ENCODE data around the gene POPDC2. TPM values are rescaled to one million over a fixed set of nuclear protein-coding genes. Genes with fewer than 3 reads are reported as not detected.

POPDC2 gene
- total and polyA plus RNA-seq, 2 of the 4 experiments (the other 2 are of a cell fraction) = under 0.01 to 0.29 TPM

- no peak overlapping the region for H3K14ac ChIP-seq (replicated peaks; ENCODE audit: low read depth, low read length)
- peaks cover 18% of the 10 kb centered on the region for H3K4me1 ChIP-seq (ENCODE audit: control insufficient read depth, insufficient read depth, low read length)
- H3K56ac ChIP-seq (ENCODE audit: extremely low read depth, insufficient read depth, low read length) = no peak overlapping the region
- no peak overlapping the region for H3K4me3 ChIP-seq (ENCODE audit: insufficient read depth, low read depth, low read length)
- BruUV-seq (replicated peaks) = no TSS peak
- H3K79me1 ChIP-seq (ENCODE audit: low read depth in 1 of 2, low read length in 2 of 2) = no peaks in the 10 kb centered on the region
- H2BK120ac ChIP-seq (ENCODE audit: low read depth, low read length) = no peak overlapping the region
- no peak overlapping the region for H3K9ac ChIP-seq (ENCODE audit: low read depth, low read length)
- no peak overlapping the region for H2BK5ac ChIP-seq (ENCODE audit: low read depth, low read length, poor library complexity, severe bottlenecking)
- no peak overlapping the region; the same call in 1 of the 2 replicates for H2BK20ac ChIP-seq (ENCODE audit: low read depth, low read length)
- H4K5ac ChIP-seq (ENCODE audit: low read depth, low read length) = no peak overlapping the region
- H3K36me3 ChIP-seq (ENCODE audit: control insufficient read depth, insufficient read depth, low read length) = no peaks in the 10 kb centered on the region
- no peak overlapping the region for H2AK5ac ChIP-seq (ENCODE audit: low read depth, low read length)
- no peak overlapping the region for H3K27ac ChIP-seq (ENCODE audit: insufficient read depth, low read length)
- H4K20me1 ChIP-seq (ENCODE audit: insufficient read depth, low read length) = no peaks in the 10 kb centered on the region
- H4K8ac ChIP-seq (ENCODE audit: low read depth in 2 of 2, low read length in 2 of 2) = no peak overlapping the region
- POLR2A ChIA-PET (ENCODE audit: unreplicated experiment) = no interaction called here
- H3K23ac ChIP-seq (ENCODE audit: low read depth, low read length) = no peak overlapping the region
- dilution Hi-C loops (cut with HindIII; ENCODE audit: low sequenced_read_pairs, unreplicated experiment) = no loop called here
- H4K91ac ChIP-seq (ENCODE audit: insufficient read depth, low read depth, low read length) = no peak overlapping the region
- WGBS, 2 experiments (ENCODE audit: extremely low coverage in 2 of 2, insufficient read length in 1 of 2) = no CpG with 5 or more reads among the region's 2 CpGs
- ATAC-seq (ENCODE audit: low read depth) (no peak), DNase-seq (no peak)
- H3K9me1 ChIP-seq (ENCODE audit: insufficient read depth, low read length) = peaks cover 11% of the 10 kb centered on the region
- H2AK9ac ChIP-seq (replicated peaks; ENCODE audit: low read depth, low read length, poor library complexity) = no peak overlapping the region
- no peak overlapping the region for H3K4me2 ChIP-seq (ENCODE audit: low read depth, low read length)
- no peak overlapping the region for H2BK15ac ChIP-seq (ENCODE audit: low read depth, low read length)
- no peak overlapping the region for H3K18ac ChIP-seq (ENCODE audit: low read depth, low read length)
- no peak for TF ChIP-seq FOS (IDR thresholded peaks at IDR 0.05; ENCODE audit: low read depth, low read length)
- no peak for TF ChIP-seq BHLHE40 (IDR thresholded peaks at IDR 0.05; ENCODE audit: low read depth, low read length)
- no peak for TF ChIP-seq CHD1 (IDR thresholded peaks at IDR 0.05; ENCODE audit: low read depth, low read length)
- TF ChIP-seq RFX5 (IDR thresholded peaks at IDR 0.05; ENCODE audit: low read depth, low read length) = no peak
- TF ChIP-seq RCOR1 (IDR thresholded peaks at IDR 0.05; ENCODE audit: insufficient replicate concordance, low read length) = no peak
- TF ChIP-seq NFE2L2 (IDR thresholded peaks at IDR 0.05; ENCODE audit: low read depth, low read length) = no peak
- TF ChIP-seq RAD21 (IDR thresholded peaks at IDR 0.05; ENCODE audit: low read length) = no peak
- TF ChIP-seq ELK1 (IDR thresholded peaks at IDR 0.05; ENCODE audit: borderline replicate concordance, low read depth, low read length) = no peak
- TF ChIP-seq MAFK (IDR thresholded peaks at IDR 0.05; ENCODE audit: low read depth, low read length) = no peak
- no peak for TF ChIP-seq CEBPB (IDR thresholded peaks at IDR 0.05; ENCODE audit: low read depth, low read length)
- no peak for TF ChIP-seq MAZ (IDR thresholded peaks at IDR 0.05; ENCODE audit: borderline replicate concordance, low read depth, low read length)
- no peak for TF ChIP-seq CTCF (conservative IDR thresholded peaks at IDR 0.05; ENCODE audit: low read depth, low read length)
- TF ChIP-seq USF2 (IDR thresholded peaks at IDR 0.05; ENCODE audit: low read depth, low read length) = no peak
- H3K9me3 ChIP-seq (ENCODE audit: control insufficient read depth, insufficient read depth, low read length) = no peaks in the 10 kb centered on the region
- in situ Hi-C loops (cut with MboI; ENCODE audit: low sequenced_read_pairs) = no loop called here
- intact Hi-C loops (cut with micrococcal nuclease) = no loop called here
- CTCF ChIA-PET = no interaction called here
- no peaks in the 10 kb centered on the region for H3K27me3 ChIP-seq (ENCODE audit: control insufficient read depth, insufficient read depth, low read length)
- no peak overlapping the region for H3K4ac ChIP-seq (ENCODE audit: low read depth, low read length)
- H2AFZ ChIP-seq (replicated peaks; ENCODE audit: low read length, poor library complexity) = no peak overlapping the region
These were observed 19.0 kb downstream of the POPDC2 start for GRCh38 chr3:119641416-119641815.
